Stimulated activated CD8-positive, alpha-beta memory T cell treated with anti-CD3 and anti-CD28 coated beads, Interleukin-7, amount 100 ng/mL, for 1 hour (primary cell): ENCODE measurements around the gene CT47A7.
"Not testable (repeated sequence)": the region's sequence is repeated elsewhere in the genome, so short reads cannot be mapped to it uniquely, and the experiment has no call there.

Source experiments
- DNase-seq, 2 donors: peaks; one replicate each; pipeline ENCODE4 v3.0.0-alpha.2; 2020; ENCODE audit warnings: low read depth in 2 of 2

Gene CT47A7

DNA sequence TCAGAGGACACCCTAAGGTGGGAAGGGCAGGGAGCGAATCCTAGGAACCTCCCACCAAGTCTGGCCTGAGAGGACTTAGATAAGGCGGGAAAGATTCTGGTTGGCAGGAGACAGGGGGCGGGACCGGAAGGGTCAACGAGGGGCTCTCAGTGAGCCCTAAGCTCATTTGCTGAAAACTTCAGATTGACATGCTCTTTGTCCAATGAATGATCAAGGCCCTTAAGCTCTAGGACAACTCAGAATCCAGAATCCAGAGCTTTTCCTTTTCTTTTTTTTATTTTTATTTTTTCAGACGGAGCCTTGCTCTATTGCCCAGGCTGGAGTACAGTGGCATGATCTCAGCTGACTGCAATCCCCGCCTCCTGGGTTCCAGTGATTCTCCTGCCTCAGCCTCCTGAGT lies at the start of gene CT47A7:
Gene CT47A7 (minus strand): TSS at position 101 of the 400 bp plus-strand sequence. CDS start 255 bp downstream, outside the sequence.
- DNase-seq, result not testable (repeated sequence)

DNA sequence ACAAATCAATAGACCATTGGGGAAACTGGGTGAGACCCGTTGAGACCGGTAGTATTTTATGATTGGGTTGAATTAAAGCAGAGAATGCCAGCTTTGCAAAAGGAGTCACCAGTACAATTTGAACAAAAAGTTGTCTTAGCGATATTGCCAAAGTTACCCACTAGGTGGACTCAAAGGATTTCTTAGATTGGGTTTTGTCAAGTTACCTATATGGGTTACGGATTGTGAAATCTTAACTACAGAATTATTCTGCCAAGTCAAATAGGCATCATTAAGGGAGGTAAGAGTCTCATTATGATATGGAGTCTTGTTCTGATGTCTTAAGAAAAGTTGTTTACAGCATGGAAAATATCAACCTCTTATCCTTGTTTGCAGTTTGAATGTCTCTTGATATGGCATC lies 44.2 kb upstream of the CT47A7 start:
- no peak for DNase-seq

DNA sequence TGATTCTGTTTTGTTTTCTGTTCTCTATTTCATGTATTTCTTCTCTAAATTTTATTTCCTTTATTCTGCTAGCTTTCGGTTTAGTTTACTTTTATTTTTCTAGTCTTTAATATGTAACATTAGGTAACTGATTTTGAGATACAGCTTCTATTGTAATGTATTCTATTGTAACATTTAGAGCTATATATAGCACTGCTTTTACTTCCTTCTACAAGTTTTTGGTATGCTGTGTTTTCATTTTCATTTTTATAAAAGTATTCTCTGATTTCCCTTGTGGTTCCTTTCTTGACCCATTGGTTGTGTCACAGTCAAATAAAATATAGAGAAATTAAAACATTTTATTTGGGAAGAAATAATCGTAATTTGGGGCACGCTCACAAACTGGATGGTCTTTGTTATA lies 43.0 kb upstream of the CT47A7 start:
- DNase-seq, result no peak

DNA sequence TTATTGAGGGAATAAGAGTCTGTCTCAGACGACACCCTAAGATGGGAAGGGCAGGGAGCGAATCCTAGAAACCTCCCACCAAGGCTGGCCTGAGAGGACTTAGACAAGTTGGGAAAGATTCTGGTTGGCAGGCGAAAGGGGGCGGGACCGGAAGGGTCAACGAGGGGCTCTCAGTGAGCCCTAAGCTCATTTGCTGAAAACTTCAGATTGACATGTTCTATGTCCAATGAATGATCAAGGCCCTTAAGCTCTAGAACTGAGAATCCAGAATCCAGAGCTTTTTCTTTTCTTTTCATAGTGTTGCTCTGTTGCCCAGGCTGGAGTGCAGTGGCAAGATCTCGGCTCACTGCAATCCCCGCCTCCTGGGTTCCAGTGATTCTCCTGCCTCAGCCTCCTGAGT lies 29.3 kb upstream of the CT47A7 start, which contains the start of gene CT47A1:
Gene CT47A1 (minus strand): TSS at position 101 of the 400 bp plus-strand sequence. CDS start 231 bp downstream, outside the sequence.
- not testable (repeated sequence) for DNase-seq
